Endothelial cell of umbilical vein (primary cell): ENCODE data around the gene GATD1. TPM values are rescaled to one million over a fixed set of nuclear protein-coding genes. Genes with fewer than 3 reads are reported as not detected.

ENCODE experiments used
- BruUV-seq: library from RNA; stranded (reverse); fragments of 400-500 nt; replicated peaks from 2 replicates; lab custom pipeline; 2021; lab: Mats Ljungman, UMichigan
- CTCF ChIA-PET: fragments of 300-600, 350-600 bp; sonication (Branson Sonifier 250); formaldehyde crosslinking; loops from one replicate; lab custom pipeline; 2021; ENCODE audit warnings: antibody characterized with exemption, inconsistent platforms; lab: Charles Lee
- POLR2A ChIA-PET: fragments of 300-600, 350-600 bp; sonication (Branson Sonifier 250); formaldehyde crosslinking; loops from one replicate; lab custom pipeline; 2021; ENCODE audit warnings: antibody characterized with exemption, inconsistent platforms; lab: Charles Lee
- DNase-seq: peaks from one replicate; pipeline ENCODE4 v3.0.0-alpha.2; 2011; ENCODE audit warnings: low read depth, low spot score
- FAIRE-seq: peaks from 2 replicates; lab custom pipeline; 2011; peaks lifted over from hg19 to GRCh38; lab: Jason Lieb, UNC
- H2AFZ ChIP-seq: 2 replicates; pipeline ENCODE4 v1.6.0; 2012; ENCODE audit warnings: low read depth, low read length, control low read depth, inconsistent platforms
- H3K27ac ChIP-seq: 2 replicates; pipeline ENCODE4 v1.5.1; 2011; ENCODE audit warnings: low read depth, mild to moderate bottlenecking, control low read depth, low read length, moderate library complexity; ENCODE audit not compliant: insufficient read depth
- H3K27me3 ChIP-seq, 2 experiments: 2 replicates each; pipeline versions ENCODE4 v1.6.0 to v1.6.1; 2011; ENCODE audit warnings: low read length in 2 of 2, mixed read lengths in 1 of 2; ENCODE audit not compliant: control insufficient read depth in 2 of 2, insufficient read depth in 2 of 2
- H3K36me3 ChIP-seq, 2 experiments: 2 replicates in 1 of 2; 3 replicates in 1 of 2; pipeline ENCODE4 v1.5.1; 2011; ENCODE audit warnings: low read length in 2 of 2, mild to moderate bottlenecking in 1 of 2, moderate library complexity in 1 of 2; ENCODE audit not compliant: control insufficient read depth in 2 of 2, insufficient read depth in 2 of 2; ENCODE audit errors: extremely low read depth in 1 of 2
- H3K4me1 ChIP-seq: 3 replicates; pipeline ENCODE4 v1.5.1; 2011; ENCODE audit warnings: mild to moderate bottlenecking, low read length; ENCODE audit not compliant: control insufficient read depth, insufficient read depth; ENCODE audit errors: extremely low read depth
- H3K4me2 ChIP-seq: 2 replicates; pipeline ENCODE4 v1.6.1; 2011; ENCODE audit warnings: low read length, control low read depth, mixed read lengths; ENCODE audit not compliant: insufficient read depth
- H3K4me3 ChIP-seq, 3 experiments: fragments of 200-600 bp in 1 of 3; sonication (generic), shearing (Covaris generic) in 1 of 3; replicated peaks in 1 of 3; 2 replicates each; pipeline ENCODE4 v1.5.1; 2011 to 2016; ENCODE audit warnings: control low read depth in 3 of 3, low read length in 3 of 3, mild to moderate bottlenecking in 2 of 3, inconsistent platforms in 1 of 3, low read depth in 1 of 3, moderate library complexity in 1 of 3; ENCODE audit not compliant: insufficient read depth in 1 of 3
- H3K79me2 ChIP-seq: 2 replicates; pipeline ENCODE4 v1.6.0; 2012; ENCODE audit warnings: low read length, inconsistent platforms; ENCODE audit not compliant: control insufficient read depth, insufficient read depth
- H3K9ac ChIP-seq: replicated peaks from 2 replicates; pipeline ENCODE3; 2011; ENCODE audit warnings: low read length, control low read depth; ENCODE audit not compliant: insufficient read depth; ENCODE audit errors: extremely low read depth
- H3K9me1 ChIP-seq: replicated peaks from 3 replicates; pipeline ENCODE4 v1.6.0; 2011; ENCODE audit warnings: mild to moderate bottlenecking, low read length; ENCODE audit not compliant: control insufficient read depth, insufficient read depth; ENCODE audit errors: extremely low read depth
- H3K9me3 ChIP-seq: replicated peaks from 2 replicates; pipeline ENCODE4 v1.5.1; 2012; ENCODE audit warnings: low read length, inconsistent platforms; ENCODE audit not compliant: control insufficient read depth, insufficient read depth
- H4K20me1 ChIP-seq: replicated peaks from 2 replicates; pipeline ENCODE3; 2011; ENCODE audit warnings: mild to moderate bottlenecking, low read length; ENCODE audit not compliant: control insufficient read depth, insufficient read depth; ENCODE audit errors: extremely low read depth
- EZH2 ChIP-seq: IDR thresholded peaks from 2 replicates; pipeline ENCODE4 v1.6.1; 2012; ENCODE audit warnings: borderline replicate concordance, low read depth, mild to moderate bottlenecking, moderate library complexity, low read length, inconsistent platforms; ENCODE audit not compliant: severe bottlenecking
- GATA2 ChIP-seq: IDR thresholded peaks from 2 replicates; pipeline ENCODE4 v1.7.0; 2011; ENCODE audit warnings: low read depth, mild to moderate bottlenecking, moderate library complexity, mixed read lengths, low read length; ENCODE audit not compliant: insufficient read length, insufficient read depth
- POLR2A ChIP-seq: IDR thresholded peaks from 2 replicates; pipeline ENCODE4 v1.6.1; 2012; ENCODE audit warnings: low read depth, mild to moderate bottlenecking, control low read depth, low read length
- dilution Hi-C: fragments of 300-500 bp; cut with MboI; formaldehyde crosslinking; loops from one replicate; pipeline ENCODE4 v1.15.0; 2019; ENCODE audit warnings: low sequenced_read_pairs; ENCODE audit not compliant: extremely low pct_ligation_motif_present
- intact Hi-C: fragments of 100-400 bp; cut with micrococcal nuclease; formaldehyde crosslinking; loops from one replicate; pipeline ENCODE4 v1.10.0; 2022
- polyA plus RNA-seq, 4 experiments: library from polyadenylated mRNA; depleted of rRNA in 3 of 4; stranded (reverse) in 3 of 4; unstranded in 1 of 4; fragments of >200 nt; gene quantifications; 2 replicates each; pipeline versions ENCODE4 v1.2.1 to v1.2.3, GENCODE V29; 2011 to 2012; ENCODE audit warnings: missing spikeins in 1 of 4
- total RNA-seq: library from RNA; stranded (reverse); gene quantifications from 2 replicates; pipeline ENCODE4 v1.2.3, GENCODE V29; 2021

Gene GATD1
- total and polyA plus RNA-seq, 2 donors (not counting 3 experiments of a cell fraction or from before 2014, with no cell fraction given): 70.6 to 83.1 TPM

DNA sequence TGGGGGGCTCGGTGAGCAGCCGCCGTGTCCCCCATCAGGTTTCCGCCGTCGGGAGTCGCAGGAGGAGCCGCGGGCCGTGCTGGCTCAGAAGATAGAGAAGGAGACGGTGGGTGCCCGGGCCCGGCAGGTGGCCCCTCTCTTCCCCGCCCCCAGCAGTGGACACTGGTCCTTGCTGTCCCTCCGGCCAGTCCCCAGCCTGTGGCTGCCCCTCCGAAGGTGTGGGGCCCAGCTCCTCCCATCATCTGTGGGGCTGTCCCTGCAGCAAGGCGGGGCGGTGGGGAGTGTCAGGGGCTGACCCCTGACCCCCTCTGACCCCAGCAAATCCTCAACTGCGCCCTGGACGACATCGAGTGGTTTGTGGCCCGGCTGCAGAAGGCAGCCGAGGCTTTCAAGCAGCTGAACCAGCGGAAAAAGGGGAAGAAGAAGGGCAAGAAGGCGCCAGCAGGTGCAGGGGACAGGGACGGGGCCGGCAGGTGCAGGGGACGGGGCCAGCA, 56.0 kb downstream of the GATD1 start:
- ChIA-PET POLR2A (no interaction called here), CTCF (interaction anchor here (1.0 to 3.9 kb wide), 10 partner anchors 9 to 167 kb away, joined by 3 to 36 read pairs (median 4); partner anchors contain the start of genes DEAF1 and TMEM80)
- H4K20me1 ChIP-seq: no peaks in the 10 kb centered on the region
- no peak for DNase-seq
- H3K9me3 ChIP-seq: no peaks in the 10 kb centered on the region
- no peak overlapping the region for H2AFZ ChIP-seq
- H3K36me3 ChIP-seq: no peaks in the 10 kb centered on the region
- H3K4me2 ChIP-seq: no peak overlapping the region
- peaks cover 22 to 23% of the 10 kb centered on the region in 2 experiments for H3K27me3 ChIP-seq
- FAIRE-seq: no peak
- H3K4me1 ChIP-seq: peaks cover 3% of the 10 kb centered on the region
- no peak overlapping the region for H3K4me3 ChIP-seq
- intact Hi-C loops (no loop called here), dilution Hi-C loops (no loop called here)
- no peak overlapping the region for H3K27ac ChIP-seq
- TF ChIP-seq EZH2 (peak; percentile 50), GATA2 (no peak)
- no TSS peak for BruUV-seq
- H3K9ac ChIP-seq: no peak overlapping the region
- H3K9me1 ChIP-seq: no peaks in the 10 kb centered on the region
- no peaks in the 10 kb centered on the region for H3K79me2 ChIP-seq

DNA sequence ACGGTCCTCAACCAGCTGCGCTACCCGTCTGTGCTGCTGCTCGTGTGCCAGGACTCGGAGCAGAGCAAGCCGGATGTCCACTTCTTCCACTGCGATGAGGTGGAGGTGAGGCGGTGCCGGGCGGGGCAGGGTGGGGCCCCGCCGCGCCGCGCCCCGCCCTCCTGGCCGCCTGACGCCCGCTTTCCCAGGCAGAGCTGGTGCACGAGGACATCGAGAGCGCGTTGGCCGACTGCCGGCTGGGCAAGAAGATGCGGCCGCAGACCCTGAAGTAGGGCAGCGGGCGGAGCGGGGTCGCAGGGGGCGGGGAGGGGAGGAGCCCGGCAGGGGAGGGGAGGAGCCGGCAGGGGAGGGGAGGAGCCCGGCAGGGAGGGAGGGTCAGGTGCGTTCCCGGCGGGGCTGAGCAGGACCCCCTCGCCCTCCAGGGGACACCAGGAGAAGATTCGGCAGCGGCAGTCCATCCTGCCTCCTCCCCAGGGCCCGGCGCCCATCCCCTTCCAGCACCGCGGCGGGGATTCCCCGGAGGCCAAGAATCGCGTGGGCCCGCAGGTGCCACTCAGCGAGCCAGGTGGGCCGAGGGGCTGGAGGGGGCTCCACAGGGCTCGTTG, 56.5 kb downstream of the GATD1 start:
- Histone ChIP-seq H3K4me2 (no peak overlapping the region), H3K4me1 (peaks cover 3% of the 10 kb centered on the region), H3K27ac (no peak overlapping the region), H4K20me1 (no peaks in the 10 kb centered on the region), H3K79me2 (no peaks in the 10 kb centered on the region), H3K9ac (no peak overlapping the region), H3K27me3 (peaks cover 22 to 23% of the 10 kb centered on the region in 2 experiments), H3K4me3 (no peak overlapping the region), H2AFZ (peak overlapping the region; percentile 31), H3K9me3 (no peaks in the 10 kb centered on the region), H3K9me1 (no peaks in the 10 kb centered on the region), H3K36me3 (no peaks in the 10 kb centered on the region)
- no TSS peak for BruUV-seq
- POLR2A ChIA-PET: interaction anchor here (0.6 kb wide), 1 partner anchor 22 kb away, joined by 5 read pairs; no protein-coding TSS in a partner anchor
- TF ChIP-seq POLR2A (no peak), EZH2 (peak; percentile 57)
- DNase-seq: no peak
- FAIRE-seq: no peak
- intact Hi-C loops (no loop called here), dilution Hi-C loops (no loop called here)
- CTCF ChIA-PET: interaction anchor here (0.6 to 2.0 kb wide), 7 partner anchors 9 to 166 kb away, joined by 3 to 8 read pairs (median 4); no protein-coding TSS in a partner anchor
